GM23338 (cell line): ENCODE results near the gene HPS4.

Experiments used
- EZH2 ChIP-seq: fragments of 200-600 bp; sonication (generic); IDR thresholded peaks from one replicate; pipeline ENCODE4 v1.8.0; 2017; ENCODE audit warnings: antibody characterized with exemption, mild to moderate bottlenecking, low read depth; ENCODE audit not compliant: unreplicated experiment
- EZH2phosphoT487 ChIP-seq: fragments of 200-600 bp; sonication (generic); IDR thresholded peaks from one replicate; pipeline ENCODE4 v1.8.1; 2018; ENCODE audit warnings: antibody characterized with exemption; ENCODE audit not compliant: unreplicated experiment
- POLR2AphosphoS5 ChIP-seq: IDR thresholded peaks from 2 replicates; pipeline ENCODE4 v1.6.1; 2016; ENCODE audit warnings: antibody characterized with exemption, low read depth
- TF ChIP-seq, protein P1 (sequence below): IDR thresholded peaks from 2 replicates; pipeline ENCODE4 v1.6.1; 2016; ENCODE audit warnings: antibody characterized with exemption
- TF ChIP-seq, protein P2 (sequence below): fragments of 250-450 bp; sonication (Bioruptor Pico); IDR thresholded peaks from 2 replicates; pipeline ENCODE4 v1.5.0; 2020; ENCODE audit warnings: mild to moderate bottlenecking, moderate library complexity
- TF ChIP-seq, protein P3 (sequence below), 2 experiments: fragments of 200-600 bp in 1 of 2; sonication (generic) in 1 of 2; conservative IDR thresholded peaks; 2 replicates each; pipeline versions ENCODE4 v1.5.1 to v1.6.1; 2016 to 2017; ENCODE audit warnings: antibody characterized with exemption in 2 of 2, low read depth in 2 of 2, mild to moderate bottlenecking in 2 of 2, moderate library complexity in 1 of 2
- TF ChIP-seq, protein P4 (sequence below): IDR thresholded peaks from one replicate; pipeline ENCODE4 v1.6.1; 2018; ENCODE audit warnings: antibody characterized with exemption; ENCODE audit not compliant: unreplicated experiment

DNA sequence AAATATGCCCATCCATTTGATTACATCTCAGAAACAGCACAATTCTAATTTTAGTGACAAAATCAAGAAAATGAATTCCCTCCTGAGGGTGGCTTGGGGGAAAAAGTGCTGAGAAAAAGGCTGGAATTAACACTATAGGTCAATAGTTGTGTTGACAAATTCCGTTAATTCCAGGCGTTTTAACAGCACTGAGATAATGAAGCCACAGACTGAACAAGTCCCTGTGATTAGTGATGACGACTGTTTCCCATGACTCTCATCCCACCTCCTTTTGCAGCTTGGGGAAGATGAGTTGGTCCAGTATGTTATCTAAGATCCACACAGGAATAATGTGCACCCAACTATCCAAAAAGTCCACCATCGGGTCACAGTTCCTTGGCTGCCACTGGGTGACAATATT lies 12.9 kb upstream of the HPS4 start:
- TF ChIP-seq EZH2phosphoT487, result no peak
- TF ChIP-seq, protein P1, sequence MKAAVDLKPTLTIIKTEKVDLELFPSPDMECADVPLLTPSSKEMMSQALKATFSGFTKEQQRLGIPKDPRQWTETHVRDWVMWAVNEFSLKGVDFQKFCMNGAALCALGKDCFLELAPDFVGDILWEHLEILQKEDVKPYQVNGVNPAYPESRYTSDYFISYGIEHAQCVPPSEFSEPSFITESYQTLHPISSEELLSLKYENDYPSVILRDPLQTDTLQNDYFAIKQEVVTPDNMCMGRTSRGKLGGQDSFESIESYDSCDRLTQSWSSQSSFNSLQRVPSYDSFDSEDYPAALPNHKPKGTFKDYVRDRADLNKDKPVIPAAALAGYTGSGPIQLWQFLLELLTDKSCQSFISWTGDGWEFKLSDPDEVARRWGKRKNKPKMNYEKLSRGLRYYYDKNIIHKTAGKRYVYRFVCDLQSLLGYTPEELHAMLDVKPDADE, result no peak
- TF ChIP-seq, protein P2, sequence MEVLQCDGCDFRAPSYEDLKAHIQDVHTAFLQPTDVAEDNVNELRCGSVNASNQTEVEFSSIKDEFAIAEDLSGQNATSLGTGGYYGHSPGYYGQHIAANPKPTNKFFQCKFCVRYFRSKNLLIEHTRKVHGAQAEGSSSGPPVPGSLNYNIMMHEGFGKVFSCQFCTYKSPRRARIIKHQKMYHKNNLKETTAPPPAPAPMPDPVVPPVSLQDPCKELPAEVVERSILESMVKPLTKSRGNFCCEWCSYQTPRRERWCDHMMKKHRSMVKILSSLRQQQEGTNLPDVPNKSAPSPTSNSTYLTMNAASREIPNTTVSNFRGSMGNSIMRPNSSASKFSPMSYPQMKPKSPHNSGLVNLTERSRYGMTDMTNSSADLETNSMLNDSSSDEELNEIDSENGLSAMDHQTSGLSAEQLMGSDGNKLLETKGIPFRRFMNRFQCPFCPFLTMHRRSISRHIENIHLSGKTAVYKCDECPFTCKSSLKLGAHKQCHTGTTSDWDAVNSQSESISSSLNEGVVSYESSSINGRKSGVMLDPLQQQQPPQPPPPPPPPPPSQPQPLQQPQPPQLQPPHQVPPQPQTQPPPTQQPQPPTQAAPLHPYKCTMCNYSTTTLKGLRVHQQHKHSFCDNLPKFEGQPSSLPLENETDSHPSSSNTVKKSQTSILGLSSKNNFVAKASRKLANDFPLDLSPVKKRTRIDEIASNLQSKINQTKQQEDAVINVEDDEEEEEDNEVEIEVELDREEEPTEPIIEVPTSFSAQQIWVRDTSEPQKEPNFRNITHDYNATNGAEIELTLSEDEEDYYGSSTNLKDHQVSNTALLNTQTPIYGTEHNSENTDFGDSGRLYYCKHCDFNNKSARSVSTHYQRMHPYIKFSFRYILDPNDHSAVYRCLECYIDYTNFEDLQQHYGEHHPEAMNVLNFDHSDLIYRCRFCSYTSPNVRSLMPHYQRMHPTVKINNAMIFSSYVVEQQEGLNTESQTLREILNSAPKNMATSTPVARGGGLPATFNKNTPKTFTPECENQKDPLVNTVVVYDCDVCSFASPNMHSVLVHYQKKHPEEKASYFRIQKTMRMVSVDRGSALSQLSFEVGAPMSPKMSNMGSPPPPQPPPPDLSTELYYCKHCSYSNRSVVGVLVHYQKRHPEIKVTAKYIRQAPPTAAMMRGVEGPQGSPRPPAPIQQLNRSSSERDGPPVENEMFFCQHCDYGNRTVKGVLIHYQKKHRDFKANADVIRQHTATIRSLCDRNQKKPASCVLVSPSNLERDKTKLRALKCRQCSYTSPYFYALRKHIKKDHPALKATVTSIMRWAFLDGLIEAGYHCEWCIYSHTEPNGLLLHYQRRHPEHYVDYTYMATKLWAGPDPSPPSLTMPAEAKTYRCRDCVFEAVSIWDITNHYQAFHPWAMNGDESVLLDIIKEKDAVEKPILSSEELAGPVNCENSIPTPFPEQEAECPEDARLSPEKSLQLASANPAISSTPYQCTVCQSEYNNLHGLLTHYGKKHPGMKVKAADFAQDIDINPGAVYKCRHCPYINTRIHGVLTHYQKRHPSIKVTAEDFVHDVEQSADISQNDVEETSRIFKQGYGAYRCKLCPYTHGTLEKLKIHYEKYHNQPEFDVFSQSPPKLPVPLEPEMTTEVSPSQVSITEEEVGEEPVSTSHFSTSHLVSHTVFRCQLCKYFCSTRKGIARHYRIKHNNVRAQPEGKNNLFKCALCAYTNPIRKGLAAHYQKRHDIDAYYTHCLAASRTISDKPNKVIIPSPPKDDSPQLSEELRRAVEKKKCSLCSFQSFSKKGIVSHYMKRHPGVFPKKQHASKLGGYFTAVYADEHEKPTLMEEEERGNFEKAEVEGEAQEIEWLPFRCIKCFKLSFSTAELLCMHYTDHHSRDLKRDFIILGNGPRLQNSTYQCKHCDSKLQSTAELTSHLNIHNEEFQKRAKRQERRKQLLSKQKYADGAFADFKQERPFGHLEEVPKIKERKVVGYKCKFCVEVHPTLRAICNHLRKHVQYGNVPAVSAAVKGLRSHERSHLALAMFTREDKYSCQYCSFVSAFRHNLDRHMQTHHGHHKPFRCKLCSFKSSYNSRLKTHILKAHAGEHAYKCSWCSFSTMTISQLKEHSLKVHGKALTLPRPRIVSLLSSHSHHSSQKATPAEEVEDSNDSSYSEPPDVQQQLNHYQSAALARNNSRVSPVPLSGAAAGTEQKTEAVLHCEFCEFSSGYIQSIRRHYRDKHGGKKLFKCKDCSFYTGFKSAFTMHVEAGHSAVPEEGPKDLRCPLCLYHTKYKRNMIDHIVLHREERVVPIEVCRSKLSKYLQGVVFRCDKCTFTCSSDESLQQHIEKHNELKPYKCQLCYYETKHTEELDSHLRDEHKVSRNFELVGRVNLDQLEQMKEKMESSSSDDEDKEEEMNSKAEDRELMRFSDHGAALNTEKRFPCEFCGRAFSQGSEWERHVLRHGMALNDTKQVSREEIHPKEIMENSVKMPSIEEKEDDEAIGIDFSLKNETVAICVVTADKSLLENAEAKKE, result no peak
- TF ChIP-seq EZH2, result no peak
- TF ChIP-seq, protein P3, sequence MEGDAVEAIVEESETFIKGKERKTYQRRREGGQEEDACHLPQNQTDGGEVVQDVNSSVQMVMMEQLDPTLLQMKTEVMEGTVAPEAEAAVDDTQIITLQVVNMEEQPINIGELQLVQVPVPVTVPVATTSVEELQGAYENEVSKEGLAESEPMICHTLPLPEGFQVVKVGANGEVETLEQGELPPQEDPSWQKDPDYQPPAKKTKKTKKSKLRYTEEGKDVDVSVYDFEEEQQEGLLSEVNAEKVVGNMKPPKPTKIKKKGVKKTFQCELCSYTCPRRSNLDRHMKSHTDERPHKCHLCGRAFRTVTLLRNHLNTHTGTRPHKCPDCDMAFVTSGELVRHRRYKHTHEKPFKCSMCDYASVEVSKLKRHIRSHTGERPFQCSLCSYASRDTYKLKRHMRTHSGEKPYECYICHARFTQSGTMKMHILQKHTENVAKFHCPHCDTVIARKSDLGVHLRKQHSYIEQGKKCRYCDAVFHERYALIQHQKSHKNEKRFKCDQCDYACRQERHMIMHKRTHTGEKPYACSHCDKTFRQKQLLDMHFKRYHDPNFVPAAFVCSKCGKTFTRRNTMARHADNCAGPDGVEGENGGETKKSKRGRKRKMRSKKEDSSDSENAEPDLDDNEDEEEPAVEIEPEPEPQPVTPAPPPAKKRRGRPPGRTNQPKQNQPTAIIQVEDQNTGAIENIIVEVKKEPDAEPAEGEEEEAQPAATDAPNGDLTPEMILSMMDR (conservative IDR thresholded peaks at IDR 0.05; ENCODE audit: low read depth in 2 of 2), result no peak
- no peak for TF ChIP-seq POLR2AphosphoS5
- TF ChIP-seq, protein P4, sequence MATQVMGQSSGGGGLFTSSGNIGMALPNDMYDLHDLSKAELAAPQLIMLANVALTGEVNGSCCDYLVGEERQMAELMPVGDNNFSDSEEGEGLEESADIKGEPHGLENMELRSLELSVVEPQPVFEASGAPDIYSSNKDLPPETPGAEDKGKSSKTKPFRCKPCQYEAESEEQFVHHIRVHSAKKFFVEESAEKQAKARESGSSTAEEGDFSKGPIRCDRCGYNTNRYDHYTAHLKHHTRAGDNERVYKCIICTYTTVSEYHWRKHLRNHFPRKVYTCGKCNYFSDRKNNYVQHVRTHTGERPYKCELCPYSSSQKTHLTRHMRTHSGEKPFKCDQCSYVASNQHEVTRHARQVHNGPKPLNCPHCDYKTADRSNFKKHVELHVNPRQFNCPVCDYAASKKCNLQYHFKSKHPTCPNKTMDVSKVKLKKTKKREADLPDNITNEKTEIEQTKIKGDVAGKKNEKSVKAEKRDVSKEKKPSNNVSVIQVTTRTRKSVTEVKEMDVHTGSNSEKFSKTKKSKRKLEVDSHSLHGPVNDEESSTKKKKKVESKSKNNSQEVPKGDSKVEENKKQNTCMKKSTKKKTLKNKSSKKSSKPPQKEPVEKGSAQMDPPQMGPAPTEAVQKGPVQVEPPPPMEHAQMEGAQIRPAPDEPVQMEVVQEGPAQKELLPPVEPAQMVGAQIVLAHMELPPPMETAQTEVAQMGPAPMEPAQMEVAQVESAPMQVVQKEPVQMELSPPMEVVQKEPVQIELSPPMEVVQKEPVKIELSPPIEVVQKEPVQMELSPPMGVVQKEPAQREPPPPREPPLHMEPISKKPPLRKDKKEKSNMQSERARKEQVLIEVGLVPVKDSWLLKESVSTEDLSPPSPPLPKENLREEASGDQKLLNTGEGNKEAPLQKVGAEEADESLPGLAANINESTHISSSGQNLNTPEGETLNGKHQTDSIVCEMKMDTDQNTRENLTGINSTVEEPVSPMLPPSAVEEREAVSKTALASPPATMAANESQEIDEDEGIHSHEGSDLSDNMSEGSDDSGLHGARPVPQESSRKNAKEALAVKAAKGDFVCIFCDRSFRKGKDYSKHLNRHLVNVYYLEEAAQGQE, result no peak
